IMR-90 (cell line): ENCODE measurements around the gene DEPDC1. TPM values are rescaled to one million over a fixed set of nuclear protein-coding genes. Genes with fewer than 3 reads are reported as not detected.

Experiments used
- ATAC-seq: fragments of 200-7000 bp; cut with Tn5 transposase; 2 replicates; pipeline ENCODE4 v1.9.1; 2020; ENCODE audit warnings: low read depth, mild to moderate bottlenecking, moderate library complexity
- BruUV-seq: library from RNA; stranded (reverse); fragments of 400-500 nt; replicated peaks from 2 replicates; lab custom pipeline; 2021; lab: Mats Ljungman, UMichigan
- CTCF ChIA-PET: fragments of 300-600 bp; formaldehyde crosslinking; extraction: SDS; loops from one replicate; lab custom pipeline; 2021; ENCODE audit warnings: antibody characterized with exemption; lab: Yijun Ruan, JAX
- POLR2A ChIA-PET: fragments of 300-600 bp; sonication (Branson Sonifier 250); formaldehyde crosslinking; loops from one replicate; lab custom pipeline; 2022; ENCODE audit warnings: antibody characterized with exemption; ENCODE audit not compliant: unreplicated experiment; lab: Charles Lee
- DNase-seq: peaks from one replicate; pipeline ENCODE4 v3.0.0; 2013
- H2AFZ ChIP-seq: replicated peaks from 2 replicates; pipeline ENCODE3; 2013; ENCODE audit warnings: low read length, mild to moderate bottlenecking; ENCODE audit not compliant: poor library complexity
- H2AK5ac ChIP-seq: 2 replicates; pipeline ENCODE4 v1.6.1; 2013; ENCODE audit warnings: low read depth, low read length, inconsistent platforms
- H2AK9ac ChIP-seq: replicated peaks from 2 replicates; pipeline ENCODE3; 2013; ENCODE audit warnings: mild to moderate bottlenecking, low read depth, low read length, moderate library complexity; ENCODE audit not compliant: poor library complexity
- H2BK120ac ChIP-seq: 2 replicates; pipeline ENCODE4 v1.6.1; 2013; ENCODE audit warnings: low read depth, low read length, inconsistent platforms
- H2BK15ac ChIP-seq: 3 replicates; pipeline ENCODE4 v1.6.1; 2013; ENCODE audit warnings: low read depth, low read length, inconsistent platforms
- H2BK20ac ChIP-seq: 2 replicates; pipeline ENCODE4 v1.6.1; 2013; ENCODE audit warnings: low read depth, mild to moderate bottlenecking, inconsistent platforms, low read length, moderate library complexity
- H2BK5ac ChIP-seq: 2 replicates; pipeline ENCODE4 v1.6.1; 2013; ENCODE audit warnings: mild to moderate bottlenecking, low read depth, low read length, inconsistent platforms; ENCODE audit not compliant: poor library complexity, severe bottlenecking
- H3K14ac ChIP-seq: replicated peaks from 2 replicates; pipeline ENCODE4 v1.6.1; 2013; ENCODE audit warnings: low read depth, low read length, inconsistent platforms
- H3K18ac ChIP-seq: 2 replicates; pipeline ENCODE4 v1.6.1; 2013; ENCODE audit warnings: low read depth, low read length, control low read depth
- H3K23ac ChIP-seq: 2 replicates; pipeline ENCODE4 v1.6.1; 2013; ENCODE audit warnings: low read depth, low read length, inconsistent platforms
- H3K27ac ChIP-seq: 2 replicates; pipeline ENCODE4 v1.5.1; 2013; ENCODE audit warnings: mild to moderate bottlenecking, control low read depth, low read length; ENCODE audit not compliant: insufficient read depth
- H3K27me3 ChIP-seq: 2 replicates; pipeline ENCODE4 v1.6.1; 2013; ENCODE audit warnings: low read length; ENCODE audit not compliant: control insufficient read depth, insufficient read depth
- H3K36me3 ChIP-seq: 2 replicates; pipeline ENCODE4 v1.6.1; 2013; ENCODE audit warnings: low read length, mixed read lengths; ENCODE audit not compliant: control insufficient read depth, insufficient read depth
- H3K4ac ChIP-seq: 2 replicates; pipeline ENCODE4 v1.6.1; 2013; ENCODE audit warnings: low read depth, low read length, inconsistent platforms
- H3K4me1 ChIP-seq: 2 replicates; pipeline ENCODE4 v1.6.1; 2013; ENCODE audit warnings: low read length, mixed read lengths; ENCODE audit not compliant: control insufficient read depth, insufficient read depth
- H3K4me2 ChIP-seq: 2 replicates; pipeline ENCODE4 v1.6.1; 2013; ENCODE audit warnings: low read depth, mild to moderate bottlenecking, control low read depth, low read length, moderate library complexity
- H3K4me3 ChIP-seq: 2 replicates; pipeline ENCODE4 v1.5.1; 2013; ENCODE audit warnings: low read depth, mild to moderate bottlenecking, control low read depth, low read length, moderate library complexity; ENCODE audit not compliant: insufficient read depth
- H3K56ac ChIP-seq: 2 replicates; pipeline ENCODE4 v1.6.1; 2013; ENCODE audit warnings: low read length, inconsistent platforms; ENCODE audit not compliant: insufficient read depth; ENCODE audit errors: extremely low read depth
- H3K79me1 ChIP-seq, 2 experiments: 2 replicates each; pipeline ENCODE4 v1.6.1; 2013; ENCODE audit warnings: low read length in 2 of 2, inconsistent platforms in 1 of 2, low read depth in 1 of 2
- H3K9ac ChIP-seq: 2 replicates; pipeline ENCODE4 v1.6.1; 2013; ENCODE audit warnings: low read depth, low read length, control low read depth
- H3K9me1 ChIP-seq: 2 replicates; pipeline ENCODE4 v1.6.1; 2013; ENCODE audit warnings: low read length, inconsistent platforms; ENCODE audit not compliant: insufficient read depth
- H3K9me3 ChIP-seq: 2 replicates; pipeline ENCODE4 v1.6.1; 2013; ENCODE audit warnings: low read length; ENCODE audit not compliant: control insufficient read depth, insufficient read depth
- H4K20me1 ChIP-seq: 2 replicates; pipeline ENCODE4 v1.6.1; 2013; ENCODE audit warnings: low read length, inconsistent platforms; ENCODE audit not compliant: insufficient read depth
- H4K5ac ChIP-seq: 2 replicates; pipeline ENCODE4 v1.6.1; 2013; ENCODE audit warnings: mild to moderate bottlenecking, low read depth, low read length, control low read depth
- H4K8ac ChIP-seq, 2 experiments: 2 replicates each; pipeline ENCODE4 v1.6.1; 2013; ENCODE audit warnings: low read depth in 2 of 2, low read length in 2 of 2, control low read depth in 1 of 2, inconsistent platforms in 1 of 2
- H4K91ac ChIP-seq: 2 replicates; pipeline ENCODE4 v1.6.1; 2013; ENCODE audit warnings: low read depth, low read length, inconsistent platforms; ENCODE audit not compliant: insufficient read depth
- BHLHE40 ChIP-seq: fragments of 150-350 bp; IDR thresholded peaks from 2 replicates; pipeline ENCODE4 v1.6.1; 2016; ENCODE audit warnings: mild to moderate bottlenecking, low read depth, low read length
- CEBPB ChIP-seq: IDR thresholded peaks from 2 replicates; pipeline ENCODE4 v1.6.1; 2012; ENCODE audit warnings: low read depth, low read length, improper control_type of control experiment
- CHD1 ChIP-seq: IDR thresholded peaks from 2 replicates; pipeline ENCODE4 v1.6.1; 2012; ENCODE audit warnings: low read depth, low read length, improper control_type of control experiment
- FOS ChIP-seq: fragments of 150-350 bp; IDR thresholded peaks from 2 replicates; pipeline ENCODE4 v1.6.1; 2016; ENCODE audit warnings: low read depth, low read length
- MAFK ChIP-seq: IDR thresholded peaks from 2 replicates; pipeline ENCODE4 v1.6.1; 2012; ENCODE audit warnings: low read depth, low read length, improper control_type of control experiment
- MAZ ChIP-seq: IDR thresholded peaks from 2 replicates; pipeline ENCODE4 v1.6.1; 2012; ENCODE audit warnings: low read depth, mild to moderate bottlenecking, low read length, improper control_type of control experiment, moderate library complexity, borderline replicate concordance
- MXI1 ChIP-seq: IDR thresholded peaks from 2 replicates; pipeline ENCODE4 v1.6.1; 2012; ENCODE audit warnings: low read depth, mild to moderate bottlenecking, low read length, moderate library complexity, borderline replicate concordance
- POLR2A ChIP-seq: IDR thresholded peaks from 2 replicates; pipeline ENCODE4 v1.6.1; 2012; ENCODE audit warnings: mild to moderate bottlenecking, low read depth, low read length
- RCOR1 ChIP-seq: IDR thresholded peaks from 2 replicates; pipeline ENCODE4 v1.6.1; 2012; ENCODE audit warnings: mild to moderate bottlenecking, low read length, improper control_type of control experiment; ENCODE audit not compliant: insufficient replicate concordance
- RFX5 ChIP-seq: IDR thresholded peaks from 2 replicates; pipeline ENCODE4 v1.8.0; 2012; ENCODE audit warnings: low read depth, mild to moderate bottlenecking, low read length, moderate library complexity
- SMC3 ChIP-seq: fragments of 150-350 bp; IDR thresholded peaks from 2 replicates; pipeline ENCODE4 v1.6.1; 2016; ENCODE audit warnings: low read depth, mild to moderate bottlenecking, antibody characterized with exemption, low read length, moderate library complexity
- WGBS, 2 experiments: methylation state at CpG; one replicate each; pipeline versions ENCODE4 v1.1.5 to v1.1.7; 2013; ENCODE audit warnings: missing lambda C conversion rate in 2 of 2; ENCODE audit not compliant: insufficient read length in 1 of 2; ENCODE audit errors: extremely low coverage in 2 of 2; 5-methylcytosine and 5-hydroxymethylcytosine counted together
- dilution Hi-C: fragments of 300-500 bp; cut with HindIII; formaldehyde crosslinking; loops from one replicate; pipeline ENCODE4 v1.14.3; 2018; ENCODE audit warnings: low sequenced_read_pairs; ENCODE audit not compliant: unreplicated experiment
- in situ Hi-C: fragments of 300-500 bp; cut with MboI; formaldehyde crosslinking; loops from 3 replicates; pipeline ENCODE4 v1.14.3; 2019; ENCODE audit warnings: low sequenced_read_pairs, inconsistent platforms, mixed read lengths
- intact Hi-C: fragments of 100-400 bp; cut with micrococcal nuclease; formaldehyde crosslinking; loops from 2 replicates; pipeline ENCODE4 v1.10.0; 2022
- polyA plus RNA-seq, 3 experiments: library from polyadenylated mRNA; depleted of rRNA; stranded (reverse); fragments of >200 nt; gene quantifications; 2 replicates each; pipeline ENCODE4 v1.2.3, GENCODE V29; 2012; ENCODE audit warnings: low replicate concordance in 1 of 3
- total RNA-seq: library from RNA; depleted of rRNA; stranded (reverse); fragments of >200 nt; gene quantifications from 2 replicates; pipeline ENCODE4 v1.2.3, GENCODE V29; 2012
- TF ChIP-seq, protein P1 (sequence below): fragments of 150-350 bp; IDR thresholded peaks from 2 replicates; pipeline ENCODE4 v1.6.1; 2016; ENCODE audit warnings: low read depth, mild to moderate bottlenecking, low read length, moderate library complexity, borderline replicate concordance
- TF ChIP-seq, protein P2 (sequence below): conservative IDR thresholded peaks from 2 replicates; pipeline ENCODE4 v1.5.1; 2012; ENCODE audit warnings: mild to moderate bottlenecking, low read depth, low read length, improper control_type of control experiment

Gene DEPDC1
- total and polyA plus RNA-seq, 2 of the 4 experiments (the other 2 are of a cell fraction): 7.4 to 14.7 TPM

DNA sequence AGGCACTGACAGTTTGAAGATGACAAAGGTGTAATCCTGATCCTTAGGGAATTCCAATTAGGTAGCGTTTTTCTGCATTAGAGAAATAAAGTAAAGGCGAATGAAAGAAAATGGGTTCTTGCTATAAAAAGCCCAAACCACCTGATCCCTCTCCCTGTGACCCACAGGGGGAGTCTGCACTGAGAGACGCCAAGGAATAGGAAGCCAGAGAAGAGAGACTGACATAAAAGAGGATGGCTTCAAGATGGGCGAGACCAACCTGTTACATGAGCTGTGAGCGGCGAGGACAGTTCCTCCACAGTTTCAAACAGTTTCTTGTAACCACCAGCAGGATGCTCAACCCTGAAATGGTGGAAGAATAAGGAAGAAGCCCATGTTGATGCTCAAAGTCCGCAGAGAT is 48.5 kb downstream of the DEPDC1 start:
- Histone ChIP-seq H2BK20ac (no peak overlapping the region), H3K9me3 (no peaks in the 10 kb centered on the region), H4K20me1 (no peaks in the 10 kb centered on the region), H3K4ac (no peak overlapping the region), H3K14ac (no peak overlapping the region), H4K8ac (no peak overlapping the region), H3K4me2 (no peak overlapping the region), H2BK5ac (no peak overlapping the region), H3K9me1 (no peaks in the 10 kb centered on the region; the same call in 1 of the 2 replicates), H3K18ac (no peak overlapping the region), H3K4me1 (no peaks in the 10 kb centered on the region), H3K56ac (no peak overlapping the region), H3K4me3 (no peak overlapping the region), H3K23ac (no peak overlapping the region), H2AK5ac (no peak overlapping the region), H2AFZ (no peak overlapping the region), H4K5ac (no peak overlapping the region), H3K9ac (no peak overlapping the region), H4K91ac (no peak overlapping the region), H2AK9ac (no peak overlapping the region), H3K27me3 (no peaks in the 10 kb centered on the region), H3K79me1 (no peaks in the 10 kb centered on the region), H2BK120ac (no peak overlapping the region), H3K36me3 (no peaks in the 10 kb centered on the region), H3K27ac (no peak overlapping the region), H2BK15ac (no peak overlapping the region)
- dilution Hi-C loops: no loop called here
- DNase-seq (no peak), ATAC-seq (no peak)
- CTCF ChIA-PET: no interaction called here
- in situ Hi-C loops: no loop called here
- intact Hi-C loops: loop anchor here (10.0 kb wide), 1 partner anchor 214 kb away; the partner anchor contains the start of gene WLS
- BruUV-seq: no TSS peak
- TF ChIP-seq FOS (no peak), CHD1 (no peak), RFX5 (no peak), MXI1 (no peak), POLR2A (no peak), CEBPB (no peak), SMC3 (no peak), MAZ (no peak), BHLHE40 (no peak), RCOR1 (no peak), MAFK (no peak)
- TF ChIP-seq, protein P1, sequence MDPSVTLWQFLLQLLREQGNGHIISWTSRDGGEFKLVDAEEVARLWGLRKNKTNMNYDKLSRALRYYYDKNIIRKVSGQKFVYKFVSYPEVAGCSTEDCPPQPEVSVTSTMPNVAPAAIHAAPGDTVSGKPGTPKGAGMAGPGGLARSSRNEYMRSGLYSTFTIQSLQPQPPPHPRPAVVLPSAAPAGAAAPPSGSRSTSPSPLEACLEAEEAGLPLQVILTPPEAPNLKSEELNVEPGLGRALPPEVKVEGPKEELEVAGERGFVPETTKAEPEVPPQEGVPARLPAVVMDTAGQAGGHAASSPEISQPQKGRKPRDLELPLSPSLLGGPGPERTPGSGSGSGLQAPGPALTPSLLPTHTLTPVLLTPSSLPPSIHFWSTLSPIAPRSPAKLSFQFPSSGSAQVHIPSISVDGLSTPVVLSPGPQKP: no peak
- TF ChIP-seq, protein P2, sequence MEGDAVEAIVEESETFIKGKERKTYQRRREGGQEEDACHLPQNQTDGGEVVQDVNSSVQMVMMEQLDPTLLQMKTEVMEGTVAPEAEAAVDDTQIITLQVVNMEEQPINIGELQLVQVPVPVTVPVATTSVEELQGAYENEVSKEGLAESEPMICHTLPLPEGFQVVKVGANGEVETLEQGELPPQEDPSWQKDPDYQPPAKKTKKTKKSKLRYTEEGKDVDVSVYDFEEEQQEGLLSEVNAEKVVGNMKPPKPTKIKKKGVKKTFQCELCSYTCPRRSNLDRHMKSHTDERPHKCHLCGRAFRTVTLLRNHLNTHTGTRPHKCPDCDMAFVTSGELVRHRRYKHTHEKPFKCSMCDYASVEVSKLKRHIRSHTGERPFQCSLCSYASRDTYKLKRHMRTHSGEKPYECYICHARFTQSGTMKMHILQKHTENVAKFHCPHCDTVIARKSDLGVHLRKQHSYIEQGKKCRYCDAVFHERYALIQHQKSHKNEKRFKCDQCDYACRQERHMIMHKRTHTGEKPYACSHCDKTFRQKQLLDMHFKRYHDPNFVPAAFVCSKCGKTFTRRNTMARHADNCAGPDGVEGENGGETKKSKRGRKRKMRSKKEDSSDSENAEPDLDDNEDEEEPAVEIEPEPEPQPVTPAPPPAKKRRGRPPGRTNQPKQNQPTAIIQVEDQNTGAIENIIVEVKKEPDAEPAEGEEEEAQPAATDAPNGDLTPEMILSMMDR: no peak
- POLR2A ChIA-PET: no interaction called here
- WGBS, 2 experiments: no CpG with 5 or more reads among the region's 7 CpGs
